AG09309 (cell line): ENCODE measurements around the gene RAD23B.

Experiments used
- DNase-seq: peaks from one replicate; pipeline ENCODE4 v3.0.0-alpha.2; 2010; ENCODE audit warnings: low read depth
- H3K4me3 ChIP-seq: 2 replicates; pipeline ENCODE4 v1.5.1; 2011; ENCODE audit warnings: mild to moderate bottlenecking, low read depth, low read length, moderate library complexity; ENCODE audit not compliant: control insufficient read depth
- TF ChIP-seq, protein P1 (sequence below): IDR thresholded peaks from 2 replicates; pipeline ENCODE4 v1.5.1; 2011; ENCODE audit warnings: mild to moderate bottlenecking, low read depth, low read length, inconsistent platforms; ENCODE audit not compliant: insufficient read depth, control insufficient read depth; ENCODE audit errors: missing control alignments

The RAD23B gene

DNA sequence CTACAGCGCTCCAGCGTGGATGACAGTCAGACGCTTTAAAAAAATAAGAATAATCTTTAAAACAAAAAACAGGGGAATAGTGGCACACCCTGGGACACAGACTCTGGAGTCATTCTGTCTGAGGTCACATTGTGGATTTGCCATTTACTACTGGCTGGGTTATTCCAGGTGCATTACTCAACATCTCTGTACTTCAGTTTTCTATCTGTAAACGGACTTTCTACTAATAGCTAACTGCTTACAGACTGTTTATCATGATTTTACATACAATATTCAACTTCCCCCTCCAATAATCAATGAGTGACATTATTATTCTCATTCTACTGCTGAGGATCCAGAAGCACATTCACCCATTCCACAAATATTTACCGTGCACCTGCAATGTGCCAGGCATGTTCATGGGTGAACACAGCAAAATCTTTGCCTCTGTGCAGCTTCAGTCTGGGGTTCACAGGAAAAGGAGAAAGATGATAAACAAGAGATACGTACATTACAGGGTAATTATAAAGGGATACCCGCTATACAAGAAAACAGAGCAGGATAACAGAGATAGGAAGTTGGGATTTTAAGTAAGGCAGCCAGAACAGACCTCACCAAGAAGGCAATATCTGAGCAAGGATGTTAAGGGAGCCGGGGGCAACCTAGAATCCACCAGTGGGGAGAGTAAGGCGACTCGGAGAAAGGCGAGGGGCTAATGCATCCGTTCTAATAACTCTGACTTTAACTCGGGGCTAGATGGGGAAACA lies 984 bp upstream of the RAD23B start:
- H3K4me3 ChIP-seq: peak overlapping the region; percentile 66
- DNase-seq: no peak
- TF ChIP-seq, protein P1, sequence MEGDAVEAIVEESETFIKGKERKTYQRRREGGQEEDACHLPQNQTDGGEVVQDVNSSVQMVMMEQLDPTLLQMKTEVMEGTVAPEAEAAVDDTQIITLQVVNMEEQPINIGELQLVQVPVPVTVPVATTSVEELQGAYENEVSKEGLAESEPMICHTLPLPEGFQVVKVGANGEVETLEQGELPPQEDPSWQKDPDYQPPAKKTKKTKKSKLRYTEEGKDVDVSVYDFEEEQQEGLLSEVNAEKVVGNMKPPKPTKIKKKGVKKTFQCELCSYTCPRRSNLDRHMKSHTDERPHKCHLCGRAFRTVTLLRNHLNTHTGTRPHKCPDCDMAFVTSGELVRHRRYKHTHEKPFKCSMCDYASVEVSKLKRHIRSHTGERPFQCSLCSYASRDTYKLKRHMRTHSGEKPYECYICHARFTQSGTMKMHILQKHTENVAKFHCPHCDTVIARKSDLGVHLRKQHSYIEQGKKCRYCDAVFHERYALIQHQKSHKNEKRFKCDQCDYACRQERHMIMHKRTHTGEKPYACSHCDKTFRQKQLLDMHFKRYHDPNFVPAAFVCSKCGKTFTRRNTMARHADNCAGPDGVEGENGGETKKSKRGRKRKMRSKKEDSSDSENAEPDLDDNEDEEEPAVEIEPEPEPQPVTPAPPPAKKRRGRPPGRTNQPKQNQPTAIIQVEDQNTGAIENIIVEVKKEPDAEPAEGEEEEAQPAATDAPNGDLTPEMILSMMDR: no peak

DNA sequence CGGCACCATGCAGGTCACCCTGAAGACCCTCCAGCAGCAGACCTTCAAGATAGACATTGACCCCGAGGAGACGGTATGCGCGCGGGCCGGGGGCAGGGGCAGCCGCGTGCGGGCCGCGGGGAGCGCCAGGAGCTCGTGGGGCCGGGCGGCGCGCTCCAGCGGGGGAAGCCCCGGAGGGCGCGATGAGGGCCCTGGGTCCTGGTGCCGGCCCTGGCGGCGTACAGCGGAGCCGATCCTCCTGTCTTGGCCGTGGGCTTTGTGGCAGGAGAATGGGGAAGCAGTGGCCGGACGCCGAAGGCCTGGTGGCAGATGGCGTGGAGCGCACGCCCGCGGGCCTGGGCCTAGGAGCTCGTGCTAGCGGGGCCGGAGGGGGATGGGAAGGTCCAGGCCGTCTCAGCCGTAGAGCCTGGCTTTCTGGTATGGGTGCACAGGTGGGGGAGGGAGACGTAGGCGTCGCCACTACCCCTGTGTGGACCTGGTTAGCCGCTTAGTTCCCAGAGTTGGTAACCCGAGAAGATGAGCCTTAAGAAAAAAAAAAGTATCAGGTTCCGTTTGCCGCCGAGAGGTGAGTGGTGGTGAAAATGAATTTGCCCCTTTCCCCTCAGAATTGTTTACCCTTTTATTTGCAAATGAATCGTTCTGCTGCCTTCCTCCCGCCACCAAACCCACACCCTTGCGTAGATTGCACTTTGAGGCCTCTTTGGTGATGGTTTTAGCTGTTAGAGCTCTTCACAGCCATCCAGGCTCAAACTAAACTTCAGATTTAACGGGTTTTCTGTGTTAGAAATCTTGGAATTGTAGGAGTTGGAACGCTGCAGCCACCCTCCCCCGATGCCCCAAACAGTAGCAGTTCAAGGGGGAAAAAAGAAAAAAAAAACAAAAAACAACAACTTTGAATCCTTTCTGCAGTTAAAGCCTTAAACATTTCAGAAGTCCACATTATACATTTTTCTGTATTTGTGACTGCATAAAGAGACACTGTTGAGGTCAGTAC lies 841 bp downstream of the RAD23B start:
- peak overlapping the region; percentile 96 for H3K4me3 ChIP-seq
- no peak for DNase-seq
- TF ChIP-seq, protein P1: no peak

DNA sequence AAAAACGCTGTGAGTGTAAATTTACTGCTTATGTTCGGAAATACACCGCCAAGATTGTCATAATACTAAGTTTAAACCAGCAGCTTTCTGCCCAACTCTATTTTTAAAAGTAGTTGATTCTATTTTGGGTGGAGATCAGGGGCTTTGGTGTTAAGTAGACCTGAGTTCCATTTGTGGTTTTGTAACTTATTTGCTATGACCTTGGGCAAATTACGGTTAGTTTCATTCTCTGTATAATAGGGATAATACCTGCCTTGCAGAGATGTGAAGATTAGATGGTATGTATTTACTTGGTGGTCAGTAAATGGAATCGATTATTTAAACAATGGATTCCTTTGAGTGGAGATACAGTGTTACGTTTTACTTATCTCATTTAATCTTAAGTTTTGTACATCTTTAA lies 1.6 kb downstream of the RAD23B start:
- TF ChIP-seq, protein P1: no peak
- no peak for DNase-seq
- peak overlapping the region; percentile 96 for H3K4me3 ChIP-seq

DNA sequence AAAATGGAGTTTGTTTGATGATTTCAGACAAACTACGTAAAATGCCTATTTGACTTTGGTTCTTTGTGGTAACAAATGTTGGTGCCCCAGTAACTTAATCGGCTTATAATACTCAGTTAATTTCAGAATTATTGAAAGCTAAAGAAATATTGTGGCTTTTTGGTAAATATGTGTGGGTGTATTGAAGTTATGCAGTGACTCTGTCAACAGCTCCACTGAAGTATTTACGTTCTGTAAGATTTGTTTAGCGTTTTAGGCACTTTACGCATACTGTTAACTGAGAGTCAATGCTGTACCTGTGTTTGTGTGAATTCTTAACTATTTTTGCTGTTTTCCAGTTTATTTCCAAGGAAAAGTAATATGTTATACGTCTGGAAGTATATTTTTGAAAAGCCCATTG lies 2.2 kb downstream of the RAD23B start:
- TF ChIP-seq, protein P1: no peak
- H3K4me3 ChIP-seq: peak overlapping the region; percentile 96
- no peak for DNase-seq

DNA sequence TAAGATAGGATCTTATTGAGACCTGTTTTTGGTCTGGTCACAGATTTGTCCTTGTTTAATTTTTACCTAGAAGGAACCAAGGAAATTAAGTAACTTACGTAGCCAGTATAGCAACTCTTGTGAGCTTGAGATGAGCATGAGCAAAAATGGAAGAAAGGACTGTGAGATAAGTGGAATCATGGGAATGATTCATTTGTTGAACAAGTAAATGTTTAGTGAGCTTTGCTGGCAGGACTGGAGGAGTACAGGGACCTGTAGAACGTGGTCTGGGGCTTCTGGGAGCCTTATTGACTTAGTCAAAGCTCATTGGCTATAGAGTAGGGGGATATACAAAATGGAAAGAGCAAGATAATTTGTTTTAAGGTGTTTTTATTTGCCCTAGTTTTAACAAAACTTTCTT lies 3.0 kb downstream of the RAD23B start:
- DNase-seq: no peak
- peak overlapping the region; percentile 96 for H3K4me3 ChIP-seq
- TF ChIP-seq, protein P1: no peak

DNA sequence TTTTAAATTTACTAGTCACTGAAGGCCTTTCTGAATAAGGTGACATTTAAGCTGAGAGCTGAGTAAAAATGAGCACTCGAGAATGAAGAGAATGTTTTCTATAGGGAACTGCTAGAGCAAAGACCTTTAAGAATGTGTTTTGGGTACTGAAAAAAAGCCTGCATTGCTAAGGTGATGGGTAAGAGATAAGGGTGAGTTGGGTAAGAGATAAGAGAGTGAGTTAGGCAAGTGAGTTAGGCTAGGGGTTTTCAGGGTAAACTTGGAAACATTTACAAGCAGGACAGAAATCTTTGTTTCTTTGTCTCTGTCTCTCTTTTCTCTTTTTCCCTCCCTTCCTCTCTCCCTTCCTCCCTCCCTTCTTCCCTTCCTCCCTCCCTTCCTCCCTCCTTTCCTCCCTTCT lies 5.6 kb downstream of the RAD23B start:
- no peak for DNase-seq
- TF ChIP-seq, protein P1: no peak
- H3K4me3 ChIP-seq: no peak overlapping the region
